H4 (cell line): ENCODE data around the gene HOXA6. TPM values are rescaled to one million over a fixed set of nuclear protein-coding genes. Genes with fewer than 3 reads are reported as not detected.
A peak's percentile ranks its signal among the peaks of the same experiment; 100 is the strongest.

Experiments
- DNase-seq: peaks from one replicate; pipeline ENCODE4 v3.0.0-alpha.2; 2015; ENCODE audit warnings: low spot score
- total RNA-seq: library from RNA; depleted of rRNA; stranded (reverse); fragments of >200 nt; shearing (Covaris generic); gene quantifications from 2 replicates; pipeline ENCODE4 v1.2.3, GENCODE V29; 2014

Gene HOXA6
- total RNA-seq, 1 experiment from 2014 or later, result 0.64 TPM

- no peak for DNase-seq
Observed at GRCh38 chr7:27151931-27152815, 4.6 kb upstream of the HOXA6 start, which contains the start of gene HOXA3. Gene HOXA3, minus strand, starts transcription at chr7:27152583. Its CDS starts 41,943 bp downstream, at chr7:27110640.

DNA sequence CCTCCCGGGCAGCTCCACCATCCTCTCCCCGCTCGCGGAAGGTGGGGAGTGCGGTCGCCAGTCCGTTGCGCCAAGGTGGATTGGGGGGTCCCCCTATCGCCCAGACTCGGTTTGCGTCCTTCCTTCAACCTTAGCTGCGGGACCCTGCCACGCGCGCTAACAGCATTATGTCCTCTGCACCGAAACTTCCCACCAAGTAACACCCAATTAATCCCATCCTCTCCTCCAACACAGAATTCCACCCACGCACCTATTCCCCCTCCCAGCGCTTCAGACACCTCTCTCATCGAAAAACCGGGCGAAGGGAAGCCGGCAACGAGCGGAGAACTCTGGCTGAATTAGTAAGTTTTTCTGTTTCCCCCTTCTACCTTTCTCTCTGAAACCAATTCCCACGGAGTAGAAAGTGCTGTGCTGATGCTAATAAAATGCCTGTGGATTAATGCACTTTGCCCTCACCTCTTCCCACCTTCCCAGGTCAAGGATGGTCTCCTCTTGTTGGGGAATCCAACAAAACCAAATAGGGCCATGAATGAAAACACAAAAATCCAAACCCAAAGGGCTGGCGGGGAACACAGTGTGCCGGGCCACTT, 3.9 kb upstream of the HOXA6 start:
- DNase-seq, result no peak

- peak; percentile 82 for DNase-seq
Observed at GRCh38 chr7:27150568-27151340, 3.2 kb upstream of the HOXA6 start.

DNA sequence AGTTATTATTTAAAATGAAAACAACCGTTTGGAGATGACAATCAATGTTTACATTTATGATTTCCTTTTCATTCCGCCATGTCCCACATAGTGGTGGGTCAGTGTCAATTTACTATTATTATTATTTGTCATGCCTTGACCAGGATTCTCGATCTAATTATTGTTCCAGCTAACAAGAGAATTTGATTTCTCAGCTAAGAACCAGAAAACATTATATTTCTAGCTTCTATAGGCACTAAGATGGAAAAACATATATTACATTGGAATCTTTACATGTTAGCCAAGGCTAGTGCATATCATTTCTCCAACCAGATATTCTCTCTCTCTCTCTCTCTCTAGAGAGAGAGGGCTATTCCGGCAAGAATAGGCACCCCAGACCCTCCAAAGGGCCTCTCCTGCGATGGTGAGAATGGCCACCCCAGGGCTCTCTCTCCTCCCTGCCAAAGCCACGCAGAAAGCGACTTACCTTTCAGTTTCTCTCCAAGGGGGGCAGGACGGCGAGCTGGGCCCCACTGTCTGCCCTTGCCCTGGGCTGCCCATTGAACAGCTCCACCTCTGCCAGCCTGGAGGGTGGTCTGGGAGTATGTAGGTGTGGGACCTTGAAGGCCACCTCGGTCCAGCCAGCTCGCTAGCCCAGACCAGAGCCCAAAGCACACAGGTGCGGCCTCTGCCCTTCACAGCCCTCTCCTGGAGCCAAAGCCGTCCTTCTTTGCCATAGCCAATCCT, 2.4 kb upstream of the HOXA6 start:
- no peak for DNase-seq

DNA sequence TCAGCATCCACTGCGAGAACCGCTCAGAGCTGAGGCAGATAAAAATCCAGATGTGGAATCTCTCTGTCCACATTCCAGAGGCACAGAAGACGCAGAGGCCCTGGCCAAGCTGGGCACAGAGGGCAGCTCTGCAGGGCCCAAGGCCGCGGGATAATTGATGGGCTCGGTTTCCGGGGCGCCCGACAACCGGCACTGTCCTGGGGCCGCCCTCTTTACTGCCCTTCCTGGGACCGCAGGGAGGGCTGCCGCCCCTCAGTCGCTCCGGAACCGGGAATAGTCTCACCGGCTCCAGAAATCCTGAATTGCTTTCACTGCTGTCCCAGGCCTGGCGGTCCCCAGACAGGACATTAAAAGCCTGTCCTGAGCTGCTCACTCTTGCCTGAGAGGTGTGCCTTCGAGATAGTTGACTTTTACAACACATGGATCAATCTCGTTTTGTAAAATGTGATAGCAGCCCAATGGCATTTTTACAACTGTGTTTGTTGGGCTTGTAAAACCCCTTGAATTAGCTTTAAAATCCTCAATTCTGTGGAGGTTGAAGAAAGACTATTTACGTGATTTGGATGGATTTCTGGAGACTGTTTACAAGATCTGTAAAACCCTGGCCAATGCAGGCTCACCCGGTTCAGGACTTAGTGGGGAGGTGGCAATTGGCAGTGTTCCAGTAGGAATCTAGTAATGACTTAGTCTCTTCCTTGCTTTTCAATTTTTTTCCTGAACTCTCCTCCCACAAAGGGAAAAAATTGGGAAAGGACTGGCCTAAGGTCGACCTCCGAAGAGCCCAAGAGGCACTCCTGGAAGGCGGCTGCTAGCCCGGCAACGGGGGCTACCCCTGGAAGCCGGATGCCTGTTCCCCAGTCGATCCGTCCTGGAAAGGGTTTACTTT, 1.4 kb upstream of the HOXA6 start:
- peak; percentile 52 for DNase-seq

GRCh38 chr7:27148031-27148755, 619 bp upstream of the HOXA6 start:
- no peak for DNase-seq

DNA sequence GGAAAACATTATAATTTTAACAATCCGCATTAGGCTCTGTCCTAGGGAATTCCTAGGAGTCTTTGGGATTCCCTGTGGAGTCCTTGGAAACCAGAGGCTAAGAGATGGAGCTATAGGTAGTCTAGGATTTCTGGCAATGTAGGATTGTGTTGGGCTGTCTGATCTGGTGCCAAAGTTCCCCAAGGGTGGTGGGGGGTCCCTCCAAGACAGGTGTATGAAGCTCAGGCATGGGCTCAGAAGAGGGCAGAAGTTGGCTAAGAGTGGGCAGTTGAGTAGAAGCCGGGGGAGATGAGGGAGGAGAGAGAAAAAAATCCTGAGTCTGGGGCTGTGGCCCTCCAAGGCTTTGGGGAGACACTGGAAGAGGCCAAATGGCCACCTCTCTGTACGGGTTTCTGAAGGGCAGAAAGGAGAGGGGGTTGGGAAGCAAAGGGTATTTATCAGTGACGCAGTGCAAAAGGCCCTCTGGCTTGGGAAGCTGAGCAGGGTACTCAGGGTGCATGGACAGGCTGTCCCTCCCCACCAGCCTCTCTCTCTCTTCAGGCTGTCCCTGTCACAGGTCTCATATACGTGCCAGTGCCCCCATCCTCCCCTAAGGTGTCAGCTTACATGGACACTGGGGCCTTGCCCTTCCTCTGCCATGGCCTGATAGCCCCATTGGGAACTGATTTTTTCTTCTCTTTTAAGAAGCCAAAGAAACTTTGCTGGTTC, 929 bp downstream of the HOXA6 start:
- no peak for DNase-seq

DNA sequence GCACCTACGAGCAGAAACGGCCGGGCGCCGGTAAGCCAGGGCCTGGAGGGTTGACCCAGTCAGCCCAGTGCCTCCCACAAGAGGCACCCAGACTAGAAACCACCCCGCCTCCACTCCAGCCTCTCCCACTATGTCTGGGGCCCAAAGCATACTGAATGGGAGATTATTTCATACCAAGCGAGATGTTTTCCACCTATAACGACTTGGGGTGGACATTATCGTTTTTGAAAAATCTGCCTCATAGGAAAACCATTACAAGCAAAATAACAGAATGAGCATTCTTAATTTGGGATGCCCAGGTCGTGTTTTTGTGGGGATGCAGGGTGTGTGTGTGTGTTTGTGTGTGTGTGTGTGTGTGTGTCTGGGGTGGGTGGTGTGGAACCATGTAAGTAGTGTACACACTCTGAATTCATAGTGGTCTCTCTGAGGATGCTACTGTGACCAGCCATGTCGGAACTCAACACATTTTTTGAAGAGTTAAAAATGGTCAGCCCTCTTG, 1.6 kb downstream of the HOXA6 start:
- no peak for DNase-seq

GRCh38 chr7:27145165-27145913, 2.2 kb downstream of the HOXA6 start:
- no peak for DNase-seq

- DNase-seq, result no peak
Observed at GRCh38 chr7:27144781-27145164, 2.8 kb downstream of the HOXA6 start.

- DNase-seq, result no peak
Observed at GRCh38 chr7:27143950-27144780, 3.4 kb downstream of the HOXA6 start.

DNA sequence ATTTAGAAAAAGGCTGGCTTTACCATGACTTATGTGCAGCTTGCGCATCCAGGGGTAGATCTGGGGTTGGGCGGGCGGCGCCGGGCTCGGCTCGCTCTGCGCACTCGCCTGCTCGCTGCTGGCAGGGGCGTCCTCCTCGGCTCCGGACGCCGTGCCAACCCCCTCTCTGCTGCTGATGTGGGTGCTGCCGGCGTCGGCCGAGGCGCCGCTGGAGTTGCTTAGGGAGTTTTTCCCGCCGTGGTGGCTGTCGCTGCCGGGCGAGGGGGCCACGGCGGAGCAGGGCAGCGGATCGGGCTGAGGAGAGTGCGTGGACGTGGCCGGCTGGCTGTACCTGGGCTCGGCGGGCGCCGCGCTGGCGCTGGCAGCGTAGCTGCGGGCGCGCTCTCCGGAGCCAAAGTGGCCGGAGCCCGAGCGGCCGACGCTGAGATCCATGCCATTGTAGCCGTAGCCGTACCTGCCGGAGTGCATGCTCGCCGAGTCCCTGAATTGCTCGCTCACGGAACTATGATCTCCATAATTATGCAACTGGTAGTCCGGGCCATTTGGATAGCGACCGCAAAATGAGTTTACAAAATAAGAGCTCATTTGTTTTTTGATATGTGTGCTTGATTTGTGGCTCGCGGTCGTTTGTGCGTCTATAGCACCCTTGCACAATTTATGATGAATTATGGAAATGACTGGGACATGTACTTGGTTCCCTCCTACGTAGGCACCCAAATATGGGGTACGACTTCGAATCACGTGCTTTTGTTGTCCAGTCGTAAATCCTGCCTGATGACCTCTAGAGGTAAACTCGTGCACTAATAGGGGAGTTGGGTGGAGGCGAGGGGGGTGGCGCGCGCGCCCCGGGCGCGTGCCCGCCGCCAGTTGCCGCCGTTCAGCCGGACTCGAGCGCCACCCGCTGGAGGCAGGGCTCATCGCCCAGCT, 4.3 kb downstream of the HOXA6 start, which contains the start of gene HOXA5:
Gene HOXA5 (minus strand): TSS at position 659 of the 927 bp plus-strand sequence. CDS start 74 bp downstream, at position 585.
- DNase-seq, result peak; percentile 99

- no peak for DNase-seq
Observed at GRCh38 chr7:27142580-27143022, 5.0 kb downstream of the HOXA6 start.

DNA sequence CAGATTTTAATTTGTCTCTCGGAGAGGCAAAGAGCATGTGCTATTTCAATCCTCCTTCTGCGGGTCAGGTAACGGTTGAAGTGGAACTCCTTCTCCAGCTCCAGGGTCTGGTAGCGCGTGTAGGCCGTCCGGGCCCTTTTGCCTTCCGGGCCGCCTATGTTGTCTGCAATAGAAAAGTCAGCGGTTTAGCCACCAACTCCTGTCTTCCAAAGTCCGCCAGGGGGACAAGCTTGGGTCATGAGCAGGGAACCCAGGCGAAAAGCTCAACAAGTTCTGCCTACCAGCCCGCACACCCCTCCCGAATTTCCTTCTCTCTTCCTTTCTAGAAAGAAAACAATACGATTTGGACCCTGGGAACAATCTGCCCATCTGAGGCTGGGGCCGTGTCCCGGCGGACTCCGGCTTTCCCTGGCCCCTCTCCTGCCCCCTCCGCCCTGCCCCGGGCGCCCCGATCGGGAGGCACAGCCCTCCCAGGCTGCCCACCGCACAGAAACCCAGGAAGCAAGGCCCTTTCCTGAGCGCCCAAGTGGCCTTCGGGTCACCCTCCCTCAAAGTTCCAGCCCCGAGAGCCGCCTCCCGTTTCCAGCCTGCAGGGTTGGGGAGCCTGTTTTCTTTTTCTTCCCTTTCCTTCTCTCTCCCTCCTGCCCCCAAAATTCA, 5.5 kb downstream of the HOXA6 start:
- no peak for DNase-seq

DNA sequence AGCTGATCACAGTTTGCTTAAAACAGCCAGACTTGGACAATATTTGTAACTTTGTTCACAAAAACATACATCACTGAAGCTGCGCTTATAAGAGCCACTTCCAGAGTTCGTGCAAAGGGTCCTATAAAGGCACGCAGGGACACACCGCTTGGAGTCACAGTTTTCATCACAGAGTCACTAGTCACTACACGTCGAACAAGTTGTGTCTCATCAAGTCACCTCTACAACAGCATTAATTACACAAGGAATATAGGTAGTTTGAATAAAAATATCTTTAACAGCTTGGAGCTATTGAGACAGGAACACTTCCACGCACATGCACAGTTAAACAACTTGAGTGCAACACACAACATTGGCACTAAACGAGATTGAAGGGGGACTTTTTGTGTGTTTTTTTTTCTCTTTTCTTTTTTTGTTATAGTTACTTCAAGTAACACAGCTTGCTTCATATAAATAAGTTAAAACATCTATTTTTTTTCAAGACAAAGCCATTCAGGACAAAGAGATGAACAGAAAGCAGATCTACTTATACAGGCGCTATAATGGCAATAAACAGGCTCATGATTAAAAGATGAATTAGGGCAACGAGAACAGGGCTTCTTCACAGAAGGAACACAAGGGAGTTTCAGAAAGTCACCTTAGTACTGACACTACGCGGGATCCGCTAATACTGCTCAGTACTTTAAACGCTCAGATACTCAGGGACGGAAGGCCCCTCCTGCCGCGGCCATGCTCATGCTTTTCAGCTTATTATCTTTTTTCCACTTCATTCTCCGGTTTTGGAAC, 6.2 kb downstream of the HOXA6 start:
- no peak for DNase-seq
